Fibroblast of skin of left biceps (primary cell): ENCODE data around the gene UNK.

Experiments
- DNase-seq, 2 experiments: peaks; one replicate each; pipeline ENCODE4 v3.0.0-alpha.2; 2013; ENCODE audit warnings: low read depth in 2 of 2

UNK gene

DNA sequence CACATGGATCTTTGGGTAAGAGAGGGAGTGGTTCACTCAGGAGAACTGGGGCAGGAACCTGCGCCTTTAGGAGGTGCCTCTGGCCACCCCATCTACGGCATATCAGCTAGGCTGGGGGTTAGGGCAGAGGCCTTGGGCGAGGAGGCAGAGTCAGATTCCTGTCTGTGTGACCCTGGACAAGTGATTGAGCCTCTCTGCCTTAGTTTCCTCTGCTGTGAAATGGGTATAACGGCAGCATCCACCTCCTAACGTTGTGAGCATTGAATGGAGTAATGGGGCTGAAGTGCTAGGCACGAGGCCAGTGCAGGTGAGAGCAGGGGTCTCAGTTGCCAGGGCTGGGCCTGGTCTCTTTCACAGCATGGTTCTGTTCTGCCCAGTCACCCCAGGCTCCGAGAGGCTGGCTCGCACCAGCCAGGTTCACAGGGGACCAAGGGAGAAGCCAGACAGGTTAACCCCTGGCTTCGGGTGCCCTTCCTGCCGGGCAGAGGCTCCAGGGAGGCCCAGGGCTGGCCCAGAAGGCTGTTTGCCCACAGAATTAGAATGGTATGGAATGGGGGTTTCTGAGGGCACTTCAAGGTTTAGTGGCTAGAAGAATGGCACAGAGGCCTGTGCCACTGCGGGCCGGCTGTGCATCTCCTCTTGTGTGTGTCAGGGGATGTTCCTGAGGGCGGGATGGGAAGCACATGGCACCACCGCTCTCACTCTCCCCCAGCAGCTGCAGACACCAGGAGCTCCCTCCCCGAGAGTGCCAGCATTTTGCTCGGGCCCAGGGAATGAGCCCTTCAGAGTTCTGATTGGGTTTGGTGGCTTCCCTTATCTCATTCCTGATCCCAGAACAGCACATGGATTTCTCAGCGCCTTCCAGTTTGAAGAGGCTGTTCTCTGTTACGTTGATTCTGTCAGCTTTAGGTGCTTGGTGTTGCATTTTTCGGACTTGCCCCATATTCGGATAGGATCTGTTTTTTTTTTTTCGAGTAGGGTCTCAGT, 35.8 kb downstream of the UNK start:
- DNase-seq = no peak

DNA sequence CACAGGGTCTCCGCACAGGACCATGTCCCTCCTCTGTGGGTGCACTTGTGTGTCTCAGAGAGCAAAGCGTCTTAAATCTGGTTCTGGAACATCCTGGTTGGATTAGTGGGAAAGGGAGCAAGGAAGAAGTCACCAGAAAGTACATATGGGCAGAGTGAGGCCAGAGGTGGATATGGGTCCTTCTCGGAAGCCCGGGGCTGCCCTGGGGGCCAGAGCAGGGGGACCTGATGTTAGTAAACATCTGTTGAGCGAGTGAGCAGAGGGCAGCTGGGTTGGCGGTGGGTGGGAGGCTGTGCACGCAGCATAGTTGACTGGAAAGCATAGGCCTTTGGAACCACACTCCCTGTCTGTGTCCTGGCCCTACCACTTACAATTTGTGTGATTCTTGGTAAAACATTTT, 36.9 kb downstream of the UNK start:
- no peak for DNase-seq

DNA sequence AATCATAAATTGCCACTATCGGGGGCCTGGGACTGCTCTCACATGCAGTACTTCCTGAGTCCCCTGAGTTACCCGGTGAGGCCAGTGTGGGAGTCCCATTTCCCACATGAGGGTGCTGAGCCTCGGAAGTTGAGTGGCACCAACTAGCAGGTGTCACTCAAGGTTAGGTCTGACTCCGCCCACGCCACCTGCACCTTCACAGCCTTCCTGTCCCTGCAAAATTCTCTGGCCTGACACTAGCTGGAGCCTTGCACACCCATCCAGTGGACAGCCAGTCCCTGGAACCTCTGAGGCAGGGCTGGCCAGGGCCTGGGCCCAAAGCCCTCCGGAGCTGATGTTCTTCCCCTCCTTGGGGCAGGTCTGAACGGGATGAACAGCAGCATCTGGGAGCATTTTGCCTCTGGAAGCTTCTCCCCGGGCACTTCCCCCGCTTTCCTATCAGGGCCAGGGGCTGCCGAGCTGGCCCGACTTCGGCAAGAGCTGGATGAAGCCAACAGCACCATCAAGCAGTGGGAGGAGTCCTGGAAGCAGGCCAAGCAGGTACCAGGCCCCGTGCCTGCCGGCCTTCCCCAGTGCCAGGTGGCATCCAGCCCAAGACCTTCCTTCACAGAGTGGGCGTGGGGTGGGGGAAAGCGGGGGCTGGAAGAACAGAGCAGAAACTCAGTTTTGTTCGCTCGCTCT, 37.7 kb downstream of the UNK start:
- no peak for DNase-seq

DNA sequence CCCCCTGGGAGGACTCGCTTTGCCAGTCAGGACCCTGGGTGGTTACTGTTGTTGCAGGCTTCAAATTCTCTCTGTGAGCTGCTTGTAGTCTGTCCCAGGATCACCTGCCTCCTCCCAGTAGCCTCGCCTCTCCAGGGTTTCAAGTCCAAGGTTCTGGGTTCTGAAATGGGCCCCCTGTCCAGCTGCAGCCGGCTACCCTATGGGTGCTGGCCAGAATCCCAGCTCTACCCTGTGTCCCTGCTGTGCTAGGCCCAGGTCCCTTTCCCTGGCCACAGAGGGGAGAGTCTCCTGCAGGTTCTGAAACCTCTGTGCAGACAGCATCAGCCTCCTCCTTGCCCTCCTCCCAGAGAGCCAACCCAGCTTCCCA, 38.2 kb downstream of the UNK start:
- DNase-seq = no peak

DNA sequence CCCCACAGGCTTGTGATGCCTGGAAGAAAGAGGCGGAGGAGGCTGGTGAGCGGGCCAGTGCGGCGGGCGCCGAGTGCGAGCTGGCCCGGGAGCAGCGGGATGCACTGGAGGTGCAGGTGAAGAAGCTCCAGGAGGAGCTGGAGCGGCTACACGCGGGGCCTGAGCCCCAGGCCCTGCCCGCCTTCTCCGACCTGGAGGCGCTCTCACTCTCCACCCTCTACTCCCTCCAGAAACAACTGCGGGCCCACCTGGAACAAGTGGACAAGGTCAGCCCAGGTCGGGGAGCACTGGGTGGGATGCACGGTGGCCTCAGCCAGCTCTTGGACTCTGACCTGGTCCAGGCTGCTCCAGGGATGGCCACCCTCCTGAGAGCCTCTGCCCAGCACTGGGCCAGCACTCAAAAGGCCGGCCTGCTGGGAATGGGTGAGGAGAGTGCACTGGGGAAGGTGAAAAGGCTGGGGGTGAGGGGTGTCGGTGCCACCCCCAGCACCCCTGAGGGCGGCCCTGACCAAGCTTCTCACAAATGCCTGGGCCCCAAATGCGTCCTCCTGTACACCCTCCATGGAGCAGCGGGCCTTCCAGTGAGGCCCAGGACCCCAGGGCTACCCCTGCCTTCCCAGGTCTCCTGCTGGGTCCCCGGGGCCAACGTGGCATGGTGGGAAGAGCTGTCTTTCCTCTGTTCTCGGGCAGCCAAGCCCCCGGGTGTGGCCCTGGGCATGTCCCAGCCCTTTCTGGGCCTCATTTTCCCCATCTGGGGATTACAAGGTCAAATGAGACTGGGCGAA, 38.8 kb downstream of the UNK start:
- DNase-seq = no peak

DNA sequence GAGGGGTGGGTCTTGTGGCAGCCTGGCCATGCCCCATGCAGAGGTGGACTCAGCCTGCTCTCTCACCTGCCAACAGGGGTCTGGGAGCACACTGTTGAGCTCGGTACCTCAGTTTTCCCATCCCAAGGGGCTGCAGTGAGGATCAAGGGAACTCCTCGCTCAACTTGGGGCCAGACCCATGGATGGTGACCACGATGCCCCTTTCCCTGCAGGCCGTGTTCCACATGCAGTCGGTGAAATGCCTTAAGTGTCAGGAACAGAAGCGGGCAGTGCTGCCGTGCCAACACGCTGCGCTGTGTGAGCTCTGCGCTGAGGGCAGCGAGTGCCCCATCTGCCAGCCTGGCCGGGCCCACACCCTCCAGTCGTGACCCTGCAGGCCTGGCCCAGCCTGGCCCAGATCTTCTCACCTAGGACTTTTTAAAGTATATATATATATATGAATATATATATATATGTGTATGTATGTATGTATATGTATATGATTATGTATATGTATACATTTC, 39.5 kb downstream of the UNK start:
- DNase-seq = no peak

DNA sequence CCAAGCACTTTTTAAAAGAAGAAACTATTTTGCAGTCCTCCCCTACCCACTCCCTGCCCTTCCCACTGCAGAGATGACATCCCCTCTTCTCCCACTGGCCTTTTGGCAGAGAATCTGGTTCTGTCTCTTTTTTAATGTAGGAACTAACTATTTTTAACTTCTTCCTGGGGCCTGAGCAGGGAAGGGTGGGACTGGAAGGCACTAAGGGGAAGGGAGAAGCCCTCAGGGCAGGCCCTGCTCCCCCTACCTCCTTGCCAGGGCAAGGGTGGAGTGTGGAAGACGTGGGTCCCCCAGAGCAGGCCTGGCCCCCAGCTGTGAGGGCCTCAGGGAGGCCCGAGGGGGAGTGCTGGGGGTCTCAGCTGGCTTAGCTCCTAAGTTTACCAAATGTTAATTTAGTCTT, 40.1 kb downstream of the UNK start:
- DNase-seq = no peak

DNA sequence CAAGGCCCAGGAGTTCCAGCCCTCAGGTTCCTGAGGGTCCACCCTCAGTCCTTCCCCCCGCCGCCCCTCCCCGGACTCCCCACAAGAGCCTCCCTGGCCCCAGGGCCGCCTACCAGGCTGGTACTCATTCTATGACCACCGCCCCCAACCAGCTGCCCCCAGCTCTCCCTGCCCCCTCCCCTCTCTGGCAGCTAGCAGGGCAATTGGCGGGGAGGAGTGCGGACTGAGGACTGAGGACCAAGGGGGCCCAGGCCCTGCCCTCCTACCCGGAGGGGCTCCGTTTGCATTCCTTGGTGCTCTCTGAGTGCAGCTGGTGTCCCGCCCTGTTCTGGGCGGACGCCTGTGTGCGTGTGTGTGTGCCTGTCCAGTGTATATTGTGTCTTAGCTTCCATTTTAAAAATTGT, 40.5 kb downstream of the UNK start:
- no peak for DNase-seq

DNA sequence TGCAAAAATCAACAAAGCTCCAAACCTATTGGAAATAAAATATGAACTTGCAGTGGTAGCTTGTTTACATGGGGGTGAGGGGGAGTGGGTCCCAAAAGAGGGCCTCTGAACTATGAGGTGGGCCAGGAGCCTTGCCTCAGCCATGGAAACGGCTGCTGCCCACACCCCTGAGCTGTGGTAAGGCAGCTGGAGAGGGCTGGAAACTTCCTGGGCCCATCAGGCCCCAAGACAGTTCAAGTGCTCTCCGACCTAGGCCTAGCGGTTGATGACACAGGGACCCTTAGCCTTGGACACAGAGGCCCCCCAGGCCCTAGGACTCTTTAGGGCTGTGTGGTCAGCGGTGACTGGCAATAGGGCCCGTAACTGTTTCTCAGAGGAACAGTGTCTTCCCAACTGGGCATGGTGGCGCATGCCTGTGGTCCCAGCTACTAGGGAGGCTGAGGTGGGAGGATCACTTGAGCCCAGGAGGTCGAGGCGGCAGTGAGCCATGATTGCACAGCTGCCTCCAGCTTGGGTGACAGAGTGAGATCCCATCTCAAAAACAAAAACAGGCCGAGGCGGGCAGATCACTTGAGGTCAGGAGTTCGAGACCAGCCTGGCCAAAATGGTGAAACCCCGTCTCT, 41.3 kb downstream of the UNK start:
- no peak for DNase-seq

DNA sequence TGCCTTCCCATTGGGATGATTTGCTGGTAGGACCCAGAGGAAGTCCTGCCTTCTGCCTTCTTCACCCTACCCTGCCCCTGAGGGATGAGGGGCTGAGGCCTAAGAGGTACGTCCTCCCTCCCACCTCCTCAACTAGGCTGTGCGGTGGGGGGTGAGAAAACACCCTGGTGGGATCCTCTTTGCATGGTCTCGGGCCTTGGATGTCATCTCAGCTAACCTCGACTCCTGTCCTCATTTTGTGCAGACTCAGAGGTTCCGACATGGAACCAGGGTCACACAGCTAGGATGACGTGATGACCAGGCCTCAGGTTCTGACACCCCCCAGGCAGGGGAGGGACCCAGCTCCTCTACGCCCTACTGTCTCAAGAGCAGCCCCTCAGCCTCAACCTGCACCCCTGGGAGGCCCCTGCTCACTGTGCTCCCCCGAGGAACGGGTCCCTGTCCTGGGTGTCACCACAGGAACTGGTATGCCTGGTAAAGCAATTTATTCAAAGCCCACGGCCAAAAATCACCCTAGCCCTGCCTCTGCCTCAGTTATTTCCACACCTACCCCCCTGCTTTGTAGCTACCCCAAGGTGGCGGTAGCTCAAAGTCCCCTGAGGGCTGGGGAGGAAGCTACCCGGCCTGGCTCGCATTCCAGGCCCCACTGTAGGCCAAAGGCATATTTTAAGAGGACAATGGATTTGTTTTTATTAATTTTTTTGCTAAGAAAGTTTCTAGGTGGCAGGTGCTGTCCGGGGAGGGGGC, 42.1 kb downstream of the UNK start:
- no peak for DNase-seq

DNA sequence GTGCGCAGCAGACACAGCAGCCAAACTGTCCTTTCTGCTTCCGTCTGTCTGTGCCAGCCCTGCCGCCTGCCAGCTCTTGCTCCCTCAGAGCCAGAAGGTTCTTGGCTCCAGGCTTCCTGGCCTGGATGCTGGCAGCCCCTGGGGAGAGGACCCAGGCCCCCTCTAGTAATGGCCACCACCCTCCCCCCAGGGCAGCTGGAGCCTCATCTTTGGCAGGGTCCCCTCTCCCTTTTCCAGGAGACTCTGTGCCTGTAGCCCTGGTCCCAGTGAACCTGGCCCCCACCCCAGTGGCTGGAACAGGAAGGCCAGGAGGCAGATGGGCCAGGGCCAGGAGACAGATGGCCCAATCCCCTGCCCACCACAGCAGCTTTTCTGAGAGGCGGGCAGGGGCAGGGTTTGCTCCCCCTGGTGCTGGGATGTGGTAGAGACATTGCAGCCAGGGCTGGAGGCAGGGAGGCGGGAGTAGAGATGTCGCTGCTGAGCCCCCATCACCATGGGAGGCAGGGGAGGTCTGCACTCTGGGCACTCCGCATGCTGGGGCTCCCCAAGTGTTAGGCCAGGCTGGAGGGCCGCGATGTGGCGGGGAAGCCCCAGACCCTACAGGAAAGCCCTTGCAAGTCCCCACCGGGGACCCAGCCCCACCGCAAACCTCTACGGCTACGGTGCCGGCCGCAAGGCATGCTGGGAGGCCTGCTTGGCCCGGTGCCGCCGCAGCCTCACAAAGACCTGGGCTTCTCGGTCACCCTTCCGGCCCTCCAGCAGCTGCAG, 42.9 kb downstream of the UNK start:
- DNase-seq = no peak

DNA sequence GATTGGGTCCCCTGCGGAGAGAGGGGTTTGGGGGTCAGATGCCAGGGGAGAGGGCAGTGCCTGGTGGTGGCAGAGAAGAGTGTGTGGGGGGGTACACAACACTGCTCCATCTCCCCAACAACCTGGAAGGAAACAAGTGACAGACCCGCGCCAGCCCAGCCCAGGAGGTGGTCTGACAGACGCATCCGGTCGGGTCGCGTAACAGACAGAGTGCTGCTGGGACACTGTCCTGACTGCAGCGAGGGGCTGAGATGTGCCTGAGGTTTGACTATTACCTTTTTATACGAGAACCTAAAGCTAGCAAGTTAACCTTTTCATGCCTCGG, 43.4 kb downstream of the UNK start:
- no peak for DNase-seq

DNA sequence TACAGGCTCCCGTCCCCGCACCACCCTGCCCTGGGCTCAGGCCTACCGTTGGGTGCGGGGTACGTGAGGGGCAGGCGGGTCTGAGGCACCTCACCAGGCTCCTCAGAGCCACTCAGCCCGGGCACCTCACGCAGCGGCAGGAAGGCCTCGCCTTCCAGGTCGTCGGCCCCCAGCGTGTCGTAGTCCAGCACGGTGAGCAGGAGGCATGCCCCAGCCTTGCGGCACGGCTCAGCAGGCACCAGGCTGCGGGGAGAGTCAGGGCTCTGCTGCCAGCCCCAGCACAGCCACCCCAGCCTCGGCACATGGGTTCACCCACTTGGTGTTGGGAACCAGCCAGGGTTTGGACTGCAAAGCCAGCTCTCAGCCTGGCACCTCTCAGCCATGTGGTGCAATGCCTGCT, 44.1 kb downstream of the UNK start:
- no peak for DNase-seq

DNA sequence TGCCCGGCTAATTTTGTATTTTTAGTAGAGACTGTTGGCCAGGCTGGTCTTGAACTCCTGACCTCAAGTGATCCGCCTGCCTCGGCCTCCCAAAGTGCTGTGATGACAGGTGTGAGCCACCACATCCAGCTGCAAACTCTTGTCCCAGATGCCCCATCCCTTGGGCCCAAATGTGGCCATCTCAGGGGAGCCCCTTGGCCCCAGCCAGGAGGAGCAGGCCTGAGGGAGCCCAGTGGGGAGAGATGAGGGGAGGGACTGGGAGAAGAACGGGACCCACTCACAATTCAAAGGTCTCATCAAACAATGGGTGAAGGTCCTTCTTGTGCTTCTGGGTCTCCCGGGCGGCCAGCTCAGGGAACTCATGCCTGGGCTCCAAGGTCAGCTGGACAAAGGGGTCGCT, 45.1 kb downstream of the UNK start:
- DNase-seq = no peak

DNA sequence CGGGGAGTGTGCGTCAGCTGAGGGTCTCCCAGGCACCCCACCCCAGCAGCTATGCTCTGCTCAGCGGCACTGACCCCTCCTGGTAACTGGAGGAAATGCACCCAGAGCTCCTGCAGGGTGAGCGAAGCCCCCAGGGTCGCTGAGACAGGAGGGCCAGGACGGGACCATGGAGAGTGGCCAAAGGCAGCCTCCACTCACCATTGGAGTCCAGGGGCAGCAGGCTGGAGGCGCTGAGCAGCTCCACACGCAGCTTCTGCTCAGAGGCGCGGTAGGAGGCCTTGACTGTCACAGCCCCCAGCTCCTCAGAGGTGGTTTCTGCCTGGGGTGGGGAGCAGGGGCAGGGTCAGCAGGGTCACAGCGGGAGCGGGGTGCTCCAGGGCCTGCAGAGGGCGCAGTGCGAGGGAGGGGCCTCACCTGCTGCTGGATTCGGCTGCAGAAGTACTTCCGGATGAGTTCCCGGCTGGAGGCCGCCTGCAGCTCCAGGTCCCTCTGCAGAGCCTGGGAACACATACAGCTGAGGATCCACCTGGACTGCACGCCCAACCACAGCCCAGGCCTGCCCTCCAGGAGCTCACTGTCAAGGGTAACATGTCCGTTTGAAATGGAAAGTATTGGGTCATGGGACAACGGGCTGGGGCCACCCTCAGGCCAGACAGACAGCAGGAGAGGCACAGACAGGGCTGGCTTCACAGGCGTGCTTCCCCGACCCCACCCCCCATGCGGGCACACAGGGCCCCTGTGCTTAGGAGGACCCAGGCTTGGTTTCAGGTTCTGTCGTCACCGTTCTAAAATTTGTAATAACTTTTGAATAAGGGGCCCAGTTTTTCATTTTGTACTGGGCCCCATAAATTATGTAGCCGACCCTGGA, 45.8 kb downstream of the UNK start:
- DNase-seq = no peak

DNA sequence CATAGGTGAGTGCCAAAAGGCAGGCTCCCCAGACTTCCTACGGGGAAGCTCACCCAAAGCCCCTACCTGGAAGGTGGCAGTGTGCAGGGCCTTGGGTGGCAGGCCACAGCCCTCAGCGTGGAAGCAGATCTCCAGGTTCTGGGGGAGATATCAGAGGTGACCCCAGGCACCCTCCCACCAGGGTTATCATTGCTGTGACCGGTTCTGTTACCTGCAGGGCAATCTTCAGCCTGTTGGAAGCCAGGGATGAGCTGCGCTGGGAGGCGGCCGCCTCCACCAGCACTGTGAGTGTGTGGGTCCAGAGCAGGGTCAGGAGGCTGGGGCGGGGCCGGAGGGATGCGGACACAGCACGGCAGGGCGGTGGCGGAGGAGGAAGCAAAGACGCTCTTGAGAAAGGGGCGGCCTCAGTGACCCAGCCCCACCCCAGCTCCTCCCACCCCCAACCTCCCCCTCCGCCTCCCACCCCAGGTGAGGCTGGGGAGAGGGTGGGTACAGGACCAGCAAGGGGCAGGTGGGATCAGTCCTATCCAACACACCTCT, 46.5 kb downstream of the UNK start:
- DNase-seq = no peak

DNA sequence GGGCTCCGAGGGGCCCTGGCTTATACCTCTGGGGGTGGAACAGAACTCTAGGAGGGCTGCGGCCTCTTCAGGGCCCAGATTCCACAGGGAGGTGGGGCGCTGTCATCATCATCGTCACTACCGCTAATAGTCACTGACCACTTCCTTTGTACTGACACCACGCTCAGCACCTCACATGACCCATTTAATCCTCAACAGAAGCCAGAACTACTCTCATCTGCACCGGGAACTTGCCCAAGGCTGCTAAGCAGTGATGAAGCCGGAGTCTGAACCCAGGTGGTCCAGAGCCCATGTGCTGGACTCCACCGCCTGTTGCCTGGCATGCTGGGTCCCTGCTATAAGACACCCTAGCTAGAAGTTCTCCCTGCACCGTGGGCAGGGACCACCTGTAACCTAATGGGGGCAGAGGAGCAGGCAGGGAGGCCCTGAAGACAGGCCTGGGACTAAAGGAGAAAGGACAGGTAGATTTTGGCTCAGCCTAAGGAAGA, 47.6 kb downstream of the UNK start:
- no peak for DNase-seq

DNA sequence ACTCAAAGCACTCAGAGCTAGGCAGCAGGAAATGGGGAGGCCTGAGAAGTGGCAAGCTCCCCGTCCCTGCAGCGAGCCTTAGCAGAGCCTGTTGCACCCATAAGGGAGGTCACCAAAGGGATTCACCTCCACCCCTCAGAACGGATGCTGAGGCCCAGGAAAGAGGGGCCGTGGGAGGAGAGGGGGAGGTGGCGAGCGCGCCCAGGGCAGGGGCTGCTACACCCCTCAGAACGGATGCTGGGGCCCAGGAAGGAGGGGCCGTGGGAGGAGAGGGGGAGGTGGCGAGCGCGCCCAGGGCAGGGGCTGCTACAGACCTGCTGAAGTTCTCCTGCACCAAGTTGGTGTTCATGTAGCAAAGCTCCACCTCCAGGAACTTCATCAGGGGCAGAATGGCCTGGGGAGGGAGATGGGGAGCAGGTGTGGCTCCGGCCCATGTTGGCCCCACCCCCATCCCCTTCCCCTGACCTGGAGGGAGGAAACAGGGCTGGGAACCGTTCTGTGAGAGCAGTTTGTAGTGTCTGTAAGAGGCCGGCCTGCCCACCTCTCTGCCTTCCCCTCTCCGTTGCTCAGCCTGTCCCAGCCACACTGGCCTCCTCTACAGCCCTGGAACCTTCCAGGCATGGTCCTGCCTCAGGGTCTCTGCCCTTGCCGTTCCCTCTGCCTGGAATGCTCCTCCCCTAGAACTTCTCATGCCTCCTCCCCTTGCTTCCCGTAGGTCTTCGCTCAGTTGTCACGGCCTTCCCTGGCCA, 48.2 kb downstream of the UNK start:
- DNase-seq = no peak
